Neural progenitor cell (in vitro differentiated cells): Measurements from ENCODE around the gene FXYD4. TPM values are rescaled to one million over a fixed set of nuclear protein-coding genes. Genes with fewer than 3 reads are reported as not detected.
A peak's percentile ranks its signal among the peaks of the same experiment; 100 is the strongest.

Experiments
- DNase-seq: peaks from one replicate; pipeline ENCODE4 v3.0.0-alpha.2; 2016; ENCODE audit warnings: low spot score
- H2AFZ ChIP-seq: fragments of 200-600 bp; sonication (generic); replicated peaks from 2 replicates; pipeline ENCODE4 v1.6.1; 2016; ENCODE audit warnings: antibody characterized with exemption
- H3F3A ChIP-seq: fragments of 200-600 bp; sonication (generic); 2 replicates; pipeline ENCODE4 v1.6.1; 2016; ENCODE audit warnings: antibody characterized with exemption, low read depth
- H3K27ac ChIP-seq: fragments of 200-600 bp; sonication (generic); 2 replicates; pipeline ENCODE4 v1.5.1; 2016; ENCODE audit warnings: mild to moderate bottlenecking
- H3K27me3 ChIP-seq: fragments of 200-600 bp; sonication (generic); 2 replicates; pipeline ENCODE4 v1.6.1; 2016; ENCODE audit warnings: mild to moderate bottlenecking, moderate library complexity
- H3K36me3 ChIP-seq: fragments of 200-600 bp; sonication (generic); 2 replicates; pipeline ENCODE4 v1.5.1; 2016
- H3K4me1 ChIP-seq: fragments of 200-600 bp; sonication (generic); 2 replicates; pipeline ENCODE4 v1.6.1; 2016; ENCODE audit warnings: mixed run types
- H3K4me2 ChIP-seq: fragments of 200-600 bp; sonication (generic); 2 replicates; pipeline ENCODE4 v1.6.1; 2016
- H3K4me3 ChIP-seq: fragments of 200-600 bp; sonication (generic); 2 replicates; pipeline ENCODE4 v1.5.1; 2016
- H3K79me2 ChIP-seq: fragments of 200-600 bp; sonication (generic); 2 replicates; pipeline ENCODE4 v1.6.1; 2016; ENCODE audit warnings: low read depth
- H3K9ac ChIP-seq: fragments of 200-600 bp; sonication (generic); 2 replicates; pipeline ENCODE4 v1.6.1; 2016
- H3K9me3 ChIP-seq: fragments of 200-600 bp; sonication (generic); 2 replicates; pipeline ENCODE4 v1.5.1; 2016; ENCODE audit warnings: low read depth
- H4K20me1 ChIP-seq: fragments of 200-600 bp; sonication (generic); 2 replicates; pipeline ENCODE4 v1.6.1; 2016; ENCODE audit warnings: low read depth
- H3K27ac Mint-ChIP-seq: 3 replicates; pipeline ENCODE4 v1.8.0; 2021; ENCODE audit warnings: mixed read lengths
- H3K27me3 Mint-ChIP-seq: 2 replicates; pipeline ENCODE4 v1.8.0; 2022; ENCODE audit warnings: low read depth, mild to moderate bottlenecking, inconsistent platforms, moderate library complexity, mixed read lengths; ENCODE audit not compliant: insufficient read depth
- H3K36me3 Mint-ChIP-seq: 3 replicates; pipeline ENCODE4 v1.8.0; 2021; ENCODE audit warnings: mixed read lengths
- H3K4me1 Mint-ChIP-seq: 3 replicates; pipeline ENCODE4 v1.8.0; 2021; ENCODE audit warnings: mixed read lengths
- H3K4me3 Mint-ChIP-seq: 3 replicates; pipeline ENCODE4 v1.8.0; 2021; ENCODE audit warnings: mild to moderate bottlenecking, moderate library complexity, mixed read lengths
- H3K9me3 Mint-ChIP-seq: 3 replicates; pipeline ENCODE4 v1.8.0; 2020; ENCODE audit warnings: mixed read lengths
- CTCF ChIP-seq: fragments of 200-600 bp; sonication (generic); IDR thresholded peaks from 2 replicates; pipeline ENCODE4 v1.5.1; 2017; ENCODE audit warnings: antibody characterized with exemption, mild to moderate bottlenecking
- EZH2 ChIP-seq: fragments of 200-600 bp; sonication (generic); IDR thresholded peaks from 2 replicates; pipeline ENCODE4 v1.6.1; 2017; ENCODE audit warnings: antibody characterized with exemption, mild to moderate bottlenecking, moderate library complexity
- EZH2phosphoT487 ChIP-seq: fragments of 200-600 bp; sonication (generic); IDR thresholded peaks from 2 replicates; pipeline ENCODE4 v1.6.1; 2017; ENCODE audit warnings: antibody characterized with exemption
- total RNA-seq: library from RNA; depleted of rRNA; stranded (reverse); fragments of >200 nt; gene quantifications from 2 replicates; pipeline ENCODE4 v1.2.3, GENCODE V29; 2015; ENCODE audit warnings: low replicate concordance

FXYD4 gene
- total RNA-seq, 1 donor from 2014 or later = not detected

- Histone ChIP-seq H4K20me1 (no peaks in the 10 kb centered on the region), H3K4me1 (no peaks in the 10 kb centered on the region), H2AFZ (peak overlapping the region; percentile 93), H3K27ac (no peak overlapping the region), H3K27me3 (peaks cover 8% of the 10 kb centered on the region), H3K36me3 (no peaks in the 10 kb centered on the region), H3K4me2 (peak overlapping the region; percentile 59), H3K79me2 (no peaks in the 10 kb centered on the region), H3K9me3 (no peaks in the 10 kb centered on the region), H3F3A (peaks cover 23% of the 10 kb centered on the region), H3K4me3 (peak overlapping the region; percentile 33), H3K9ac (no peak overlapping the region)
- Mint-ChIP-seq H3K4me3 (no peak overlapping the region), H3K4me1 (no peaks in the 10 kb centered on the region), H3K27ac (no peak overlapping the region), H3K27me3 (peaks cover 11% of the 10 kb centered on the region), H3K36me3 (no peaks in the 10 kb centered on the region), H3K9me3 (peaks cover 27% of the 10 kb centered on the region)
- no peak for DNase-seq
- no peak for TF ChIP-seq CTCF
- no peak for TF ChIP-seq EZH2phosphoT487
- TF ChIP-seq EZH2 = no peak
Observed at GRCh38 chr10:43419997-43420368, 48.5 kb downstream of the FXYD4 start.

GRCh38 chr10:43420369-43421200 lies 49.1 kb downstream of the FXYD4 start:
- Mint-ChIP-seq H3K36me3 (no peaks in the 10 kb centered on the region), H3K9me3 (peaks cover 27% of the 10 kb centered on the region), H3K27me3 (peaks cover 12% of the 10 kb centered on the region), H3K4me1 (no peaks in the 10 kb centered on the region), H3K27ac (no peak overlapping the region), H3K4me3 (peak overlapping the region; percentile 66)
- TF ChIP-seq CTCF (peak; percentile 42), EZH2 (peak; percentile 46), EZH2phosphoT487 (no peak)
- Histone ChIP-seq H3K79me2 (no peaks in the 10 kb centered on the region), H2AFZ (peak overlapping the region; percentile 93), H3K27me3 (peaks cover 8% of the 10 kb centered on the region), H3F3A (peaks cover 23% of the 10 kb centered on the region), H3K4me3 (peak overlapping the region; percentile 33), H3K36me3 (no peaks in the 10 kb centered on the region), H4K20me1 (no peaks in the 10 kb centered on the region), H3K9me3 (no peaks in the 10 kb centered on the region), H3K4me2 (peak overlapping the region; percentile 59), H3K4me1 (no peaks in the 10 kb centered on the region), H3K9ac (no peak overlapping the region), H3K27ac (no peak overlapping the region)
- DNase-seq = peak; percentile 70

- no peak overlapping the region for H3K9ac ChIP-seq
- H4K20me1 ChIP-seq = no peaks in the 10 kb centered on the region
- DNase-seq = no peak
- Mint-ChIP-seq H3K27me3 (peaks cover 13% of the 10 kb centered on the region), H3K27ac (no peak overlapping the region), H3K4me1 (no peaks in the 10 kb centered on the region), H3K4me3 (peak overlapping the region; percentile 66), H3K9me3 (peaks cover 27% of the 10 kb centered on the region), H3K36me3 (no peaks in the 10 kb centered on the region)
- no peaks in the 10 kb centered on the region for H3K79me2 ChIP-seq
- peak overlapping the region; percentile 59 for H3K4me2 ChIP-seq
- peaks cover 23% of the 10 kb centered on the region for H3F3A ChIP-seq
- H3K27me3 ChIP-seq = peaks cover 8% of the 10 kb centered on the region
- H3K9me3 ChIP-seq = no peaks in the 10 kb centered on the region
- H2AFZ ChIP-seq = peak overlapping the region; percentile 93
- H3K4me3 ChIP-seq = peak overlapping the region; percentile 33
- TF ChIP-seq EZH2 (no peak), EZH2phosphoT487 (no peak), CTCF (no peak)
- no peaks in the 10 kb centered on the region for H3K4me1 ChIP-seq
- no peaks in the 10 kb centered on the region for H3K36me3 ChIP-seq
- H3K27ac ChIP-seq = no peak overlapping the region
Observed at GRCh38 chr10:43421201-43421507, 49.7 kb downstream of the FXYD4 start.
